GM19240 (cell line): ENCODE measurements around the gene ARRDC5.
"Not testable (repeated sequence)": the region's sequence is repeated elsewhere in the genome, so short reads cannot be mapped to it uniquely, and the experiment has no call there.

Experiments used
- DNase-seq: peaks from one replicate; pipeline ENCODE4 v3.0.0; 2011; ENCODE audit warnings: low spot score; ENCODE audit not compliant: insufficient read length

ARRDC5 gene

DNA sequence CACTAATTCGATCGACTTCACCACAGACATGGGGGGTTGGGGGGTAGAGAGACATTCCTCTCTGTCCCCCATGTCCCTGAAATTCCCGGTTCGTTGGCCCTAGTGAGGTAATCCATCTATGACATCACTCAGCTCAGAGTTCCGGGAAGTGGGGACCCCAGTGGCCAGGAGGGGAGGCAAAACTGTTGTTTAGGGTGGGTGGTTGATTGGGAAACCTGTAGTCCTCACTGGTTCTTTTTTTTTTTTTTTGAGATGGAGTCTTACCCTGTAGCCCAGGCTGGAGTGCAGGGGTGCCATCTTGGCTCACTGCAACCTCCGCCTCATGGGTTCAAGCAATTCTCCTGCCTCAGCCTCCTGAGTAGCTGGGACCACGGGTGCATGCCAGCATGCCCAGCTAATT lies at the start of gene ARRDC5:
Gene ARRDC5, minus strand, starts transcription at position 101 of the 400 bp plus-strand sequence. Its CDS starts 71 bp downstream, at position 30.
- no peak for DNase-seq

DNA sequence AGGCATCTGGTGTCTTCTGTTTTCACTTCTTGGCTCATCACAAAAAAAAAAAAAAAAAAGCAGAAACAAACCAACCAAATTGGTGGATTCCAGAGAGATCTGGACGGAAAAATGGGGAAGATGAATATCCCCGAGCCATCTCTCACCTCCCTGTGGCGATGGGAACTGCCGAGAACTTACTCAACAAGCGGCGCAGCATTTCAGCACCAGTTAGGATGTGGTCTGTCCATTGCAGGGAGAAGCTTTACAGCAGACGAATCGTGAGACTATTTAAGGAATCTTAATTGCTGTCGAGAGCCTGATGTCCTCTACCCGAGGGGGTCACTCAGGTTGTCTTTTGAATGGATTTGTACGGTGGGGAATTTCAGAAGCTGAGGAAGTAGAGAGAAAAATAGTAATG lies 49.0 kb upstream of the ARRDC5 start:
- DNase-seq = no peak

DNA sequence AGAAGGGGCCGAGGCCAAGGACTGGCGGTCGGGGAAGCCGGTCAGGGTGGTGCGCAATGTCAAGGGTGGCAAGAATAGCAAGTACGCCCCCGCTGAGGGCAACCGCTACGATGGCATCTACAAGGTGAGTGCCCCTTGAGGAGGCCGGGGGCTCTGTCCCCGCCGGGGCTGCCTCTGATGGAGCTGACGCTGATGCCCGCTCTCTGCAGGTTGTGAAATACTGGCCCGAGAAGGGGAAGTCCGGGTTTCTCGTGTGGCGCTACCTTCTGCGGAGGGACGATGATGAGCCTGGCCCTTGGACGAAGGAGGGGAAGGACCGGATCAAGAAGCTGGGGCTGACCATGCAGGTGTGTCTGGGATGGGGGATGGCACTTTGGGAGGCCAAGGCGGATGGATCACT lies 48.0 kb upstream of the ARRDC5 start:
- DNase-seq = not testable (repeated sequence)

DNA sequence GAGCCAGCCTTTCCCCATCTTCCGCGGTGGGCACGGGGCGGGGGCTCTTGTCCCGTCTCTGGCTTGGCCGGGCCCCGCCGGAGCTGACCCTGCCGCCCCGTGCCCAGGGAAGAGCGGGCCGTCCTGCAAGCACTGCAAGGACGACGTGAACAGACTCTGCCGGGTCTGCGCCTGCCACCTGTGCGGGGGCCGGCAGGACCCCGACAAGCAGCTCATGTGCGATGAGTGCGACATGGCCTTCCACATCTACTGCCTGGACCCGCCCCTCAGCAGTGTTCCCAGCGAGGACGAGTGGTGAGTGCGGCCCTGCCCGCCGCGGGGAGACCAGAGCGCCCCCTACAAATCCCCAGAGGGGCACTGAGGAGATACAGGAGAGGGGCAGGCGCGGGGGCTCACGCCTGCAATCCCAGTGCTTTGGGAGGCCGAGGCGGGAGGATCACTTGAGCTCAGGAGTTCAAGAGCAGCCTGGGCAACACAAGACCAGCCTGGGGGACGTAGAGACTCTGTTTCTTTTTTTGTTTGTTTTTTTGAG lies 39.0 kb upstream of the ARRDC5 start:
- DNase-seq = not testable (repeated sequence)

DNA sequence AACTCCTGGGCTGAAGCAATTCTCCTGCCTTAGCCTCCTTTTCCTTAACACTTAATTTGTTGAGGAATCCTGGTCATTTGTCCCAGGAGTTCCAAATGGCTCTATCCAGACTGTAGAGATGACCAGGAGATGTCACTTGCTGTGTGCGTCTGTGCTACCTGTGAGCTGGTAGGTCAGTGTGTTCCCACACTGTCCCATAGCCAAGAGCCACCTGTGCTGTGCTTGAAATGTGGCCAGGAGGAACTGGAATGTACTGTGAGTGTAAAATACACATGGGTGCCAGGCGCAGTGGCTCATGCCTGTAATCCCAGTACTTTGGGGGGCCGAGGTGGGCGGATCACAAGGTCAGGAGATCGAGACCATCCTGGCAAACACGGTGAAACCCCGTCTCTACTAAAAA lies 36.8 kb upstream of the ARRDC5 start:
- DNase-seq = no peak

DNA sequence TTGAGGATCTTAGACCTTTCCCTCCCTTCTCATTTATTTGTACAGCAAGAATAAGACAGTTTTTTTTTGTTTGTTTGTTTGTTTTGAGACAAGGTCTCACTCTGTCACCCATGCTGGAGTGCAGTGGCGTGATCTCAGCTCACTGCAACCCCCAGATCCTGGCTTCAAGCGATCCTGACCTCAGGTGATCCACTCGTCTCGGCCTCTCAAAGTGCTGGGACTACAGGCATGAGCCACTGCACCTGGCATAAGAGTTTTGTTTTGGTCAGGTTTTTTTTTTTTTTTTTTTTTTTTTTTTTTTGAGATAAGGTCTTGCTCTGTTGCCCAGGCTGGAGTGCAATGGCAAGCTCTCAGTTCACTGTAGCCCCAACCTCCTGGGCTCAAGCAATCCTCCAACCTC lies 35.8 kb upstream of the ARRDC5 start:
- not testable (repeated sequence) for DNase-seq

DNA sequence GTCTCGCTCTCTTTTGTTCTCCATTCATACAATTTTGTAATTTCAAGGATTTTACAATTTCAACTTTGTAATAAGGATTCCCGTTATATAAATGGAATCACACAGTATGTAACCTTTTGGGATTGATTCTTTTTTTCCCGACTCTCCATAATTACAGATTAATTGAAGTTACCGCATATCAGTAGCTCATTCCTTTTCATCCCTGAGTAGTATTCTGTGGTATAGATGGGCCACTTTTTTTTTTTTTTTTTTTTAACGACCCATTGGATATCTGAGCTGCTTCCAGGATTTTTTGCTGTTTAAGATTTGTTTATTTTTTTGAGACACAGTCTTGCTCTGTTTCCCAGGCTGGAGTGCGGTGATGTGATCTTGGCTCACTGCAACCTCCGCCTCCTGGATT lies 34.4 kb upstream of the ARRDC5 start:
- no peak for DNase-seq

DNA sequence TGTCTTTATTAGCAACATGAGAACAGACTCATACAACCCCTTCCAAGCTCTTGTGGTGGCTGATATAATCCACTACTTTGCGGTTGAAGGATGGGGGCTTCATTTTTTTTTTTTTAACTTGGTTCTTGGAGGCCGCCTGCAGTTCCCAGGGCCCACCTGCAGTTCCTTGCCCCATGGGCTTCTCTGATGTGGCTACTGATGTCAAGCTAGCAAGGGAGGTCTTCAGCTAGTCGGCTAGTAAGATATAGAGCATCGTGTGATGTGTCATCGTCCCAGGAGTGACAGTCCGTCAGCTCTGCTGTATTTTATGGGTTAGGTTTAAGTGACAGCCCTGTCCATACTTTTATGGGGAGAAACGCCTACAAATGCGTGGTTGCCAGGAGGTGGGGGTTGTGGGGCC lies 32.7 kb upstream of the ARRDC5 start:
- DNase-seq = no peak

DNA sequence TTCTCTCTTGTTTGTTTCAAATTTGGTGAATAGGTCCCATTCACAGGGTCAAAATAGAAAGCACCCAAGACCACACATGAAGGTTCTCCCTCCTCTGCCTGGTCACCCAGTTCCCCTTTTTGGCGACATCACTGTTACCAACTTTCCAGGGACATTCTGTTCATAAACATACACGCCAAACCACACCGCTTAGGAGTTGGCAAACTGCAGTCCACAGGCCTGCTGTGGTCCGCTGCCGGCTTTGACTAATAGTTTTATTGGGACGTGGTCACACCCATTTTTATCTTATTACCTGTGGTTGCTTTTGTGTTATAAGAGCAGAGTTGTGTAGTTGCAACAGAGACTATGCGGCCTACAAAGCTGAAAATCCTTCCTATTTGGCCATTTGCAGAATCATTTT lies 30.8 kb upstream of the ARRDC5 start:
- no peak for DNase-seq

DNA sequence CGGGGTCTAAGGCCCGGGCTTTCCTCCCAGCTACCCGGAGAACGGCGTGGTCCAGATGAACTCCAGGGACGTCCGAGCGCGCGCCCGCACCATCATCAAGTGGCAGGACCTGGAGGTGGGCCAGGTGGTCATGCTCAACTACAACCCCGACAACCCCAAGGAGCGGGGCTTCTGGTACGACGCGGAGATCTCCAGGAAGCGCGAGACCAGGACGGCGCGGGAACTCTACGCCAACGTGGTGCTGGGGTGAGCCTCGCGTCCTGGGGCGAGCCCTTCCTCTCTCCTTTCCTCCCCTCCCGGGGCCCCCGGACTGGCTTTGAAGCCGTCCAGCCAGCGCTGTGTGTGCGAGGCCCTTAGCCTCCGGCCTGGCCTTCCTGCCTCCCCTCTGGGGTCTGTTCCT lies 30.0 kb upstream of the ARRDC5 start:
- DNase-seq = no peak

DNA sequence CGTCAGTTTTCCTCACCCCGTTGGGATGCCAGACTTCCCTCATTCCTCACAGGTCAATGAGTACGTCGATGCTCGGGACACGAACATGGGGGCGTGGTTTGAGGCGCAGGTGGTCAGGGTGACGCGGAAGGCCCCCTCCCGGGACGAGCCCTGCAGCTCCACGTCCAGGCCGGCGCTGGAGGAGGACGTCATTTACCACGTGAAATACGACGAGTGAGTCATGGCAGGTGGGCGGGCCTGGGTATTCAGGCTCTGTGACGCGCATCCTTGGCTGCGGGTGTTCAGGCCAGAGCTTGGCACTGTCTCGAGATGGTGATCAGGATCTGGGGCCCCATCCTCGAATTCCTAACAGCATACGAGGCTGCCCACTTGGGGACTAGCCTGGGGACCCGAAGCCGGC lies 28.0 kb upstream of the ARRDC5 start:
- no peak for DNase-seq

DNA sequence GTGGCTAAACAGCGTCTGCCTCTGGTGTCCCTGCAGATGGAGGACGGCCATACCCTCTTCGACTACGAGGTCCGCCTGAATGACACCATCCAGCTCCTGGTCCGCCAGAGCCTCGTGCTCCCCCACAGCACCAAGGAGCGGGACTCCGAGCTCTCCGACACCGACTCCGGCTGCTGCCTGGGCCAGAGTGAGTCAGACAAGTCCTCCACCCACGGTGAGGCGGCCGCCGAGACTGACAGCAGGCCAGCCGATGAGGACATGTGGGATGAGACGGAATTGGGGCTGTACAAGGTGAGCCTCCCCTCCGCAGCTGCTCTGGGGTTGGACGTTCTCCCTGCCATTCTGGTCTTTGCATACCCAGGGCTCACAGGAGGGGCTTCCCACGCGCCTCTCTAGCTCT lies 26.5 kb upstream of the ARRDC5 start:
- DNase-seq = no peak

DNA sequence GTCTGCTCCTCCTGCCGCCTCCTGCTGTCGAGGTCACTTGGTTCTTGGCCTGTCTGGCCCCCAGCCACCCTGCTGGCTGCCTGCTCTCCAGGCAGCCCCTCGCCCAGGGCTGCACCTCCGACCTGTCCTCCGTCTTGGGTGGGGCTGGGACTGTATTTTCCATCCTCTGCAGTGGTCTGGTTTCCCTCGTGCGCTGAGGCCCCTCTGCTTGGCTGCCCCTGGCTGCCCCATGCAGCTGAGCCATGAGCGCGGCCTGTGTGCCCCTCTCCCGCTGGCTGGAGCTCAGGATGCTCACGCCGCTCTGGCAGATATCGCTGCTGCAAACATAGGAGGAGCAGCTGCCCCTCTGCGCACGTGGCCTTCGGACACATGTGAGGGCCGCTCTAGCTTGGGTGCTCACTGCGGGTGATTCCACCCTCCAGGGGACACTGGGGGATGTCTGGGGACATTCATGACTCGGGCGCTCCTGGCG lies 20.6 kb upstream of the ARRDC5 start:
- DNase-seq = no peak

DNA sequence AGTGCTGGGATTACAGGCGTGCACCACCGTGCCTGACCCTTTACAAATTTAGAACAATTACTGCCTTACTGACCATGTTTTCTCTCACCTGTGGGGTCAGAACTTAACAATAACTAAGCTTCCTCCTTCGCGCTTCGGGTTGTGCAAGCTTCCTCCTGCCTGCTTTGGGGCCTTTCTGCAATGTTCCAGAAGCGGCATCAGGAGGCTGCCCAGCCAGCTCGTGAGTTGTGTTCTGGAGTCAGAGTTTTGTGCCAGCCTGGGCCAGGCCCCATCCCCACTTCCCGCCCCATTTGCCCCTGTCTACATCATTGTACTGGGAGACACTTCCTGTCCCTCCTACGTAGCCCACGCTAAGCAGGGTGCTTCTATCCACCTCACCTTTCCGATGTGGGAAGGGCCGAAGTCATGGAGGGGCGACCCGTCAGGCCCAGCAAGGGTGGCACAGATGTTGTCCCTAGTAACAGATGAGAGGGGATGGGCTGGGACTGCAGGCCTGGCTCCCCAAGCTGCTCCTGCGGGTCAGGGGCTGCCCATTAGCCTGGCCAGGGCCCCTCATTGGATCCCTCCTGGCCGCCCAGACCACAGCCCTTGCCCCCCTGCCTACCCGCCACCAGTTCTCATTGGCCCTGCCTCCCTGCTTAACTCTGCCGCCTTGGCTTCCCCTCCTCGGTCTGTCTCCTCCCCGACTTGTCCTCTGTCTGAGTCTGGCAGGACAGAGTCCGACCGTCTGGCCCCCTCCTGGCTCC lies 20.0 kb upstream of the ARRDC5 start:
- DNase-seq = no peak

DNA sequence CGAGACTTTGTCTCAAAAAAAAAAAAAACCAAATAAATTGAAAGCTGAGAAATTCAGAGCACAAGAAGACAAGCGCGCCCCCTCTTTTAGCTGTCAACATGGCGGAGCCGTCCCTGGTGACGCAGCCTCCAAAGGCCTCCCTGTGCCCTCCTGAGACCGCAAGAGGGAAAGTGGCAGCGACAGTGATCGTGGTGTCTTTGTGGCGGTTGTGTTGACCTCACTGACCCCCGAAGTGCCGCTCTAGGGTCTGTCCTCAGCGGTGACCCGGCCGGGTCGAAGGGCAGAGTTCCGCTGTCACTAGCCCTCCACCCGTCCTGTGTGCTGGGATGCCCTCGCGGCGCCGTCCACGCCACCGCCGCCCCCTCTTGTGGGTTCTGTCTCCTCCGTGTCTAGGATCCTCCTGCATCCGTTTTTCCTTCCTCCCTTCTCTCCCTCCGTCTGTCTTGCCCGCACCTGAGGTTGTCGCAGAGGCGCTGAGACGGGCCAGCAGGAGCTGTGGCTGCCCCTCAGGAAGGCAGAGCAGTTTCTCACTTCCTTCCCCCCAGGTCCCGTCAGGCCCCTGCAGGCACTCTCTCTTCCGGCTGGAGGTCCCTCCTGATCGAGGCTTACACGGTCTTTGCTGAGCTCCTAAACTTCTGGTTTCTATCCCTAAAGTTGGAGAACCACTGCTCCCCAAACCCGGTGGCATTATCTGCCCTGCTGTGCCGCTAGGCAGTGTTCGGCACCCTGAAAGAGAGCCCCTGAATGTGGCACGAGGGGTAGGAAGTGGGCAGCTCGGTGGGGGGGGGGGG lies 13.8 kb upstream of the ARRDC5 start:
- DNase-seq = no peak

DNA sequence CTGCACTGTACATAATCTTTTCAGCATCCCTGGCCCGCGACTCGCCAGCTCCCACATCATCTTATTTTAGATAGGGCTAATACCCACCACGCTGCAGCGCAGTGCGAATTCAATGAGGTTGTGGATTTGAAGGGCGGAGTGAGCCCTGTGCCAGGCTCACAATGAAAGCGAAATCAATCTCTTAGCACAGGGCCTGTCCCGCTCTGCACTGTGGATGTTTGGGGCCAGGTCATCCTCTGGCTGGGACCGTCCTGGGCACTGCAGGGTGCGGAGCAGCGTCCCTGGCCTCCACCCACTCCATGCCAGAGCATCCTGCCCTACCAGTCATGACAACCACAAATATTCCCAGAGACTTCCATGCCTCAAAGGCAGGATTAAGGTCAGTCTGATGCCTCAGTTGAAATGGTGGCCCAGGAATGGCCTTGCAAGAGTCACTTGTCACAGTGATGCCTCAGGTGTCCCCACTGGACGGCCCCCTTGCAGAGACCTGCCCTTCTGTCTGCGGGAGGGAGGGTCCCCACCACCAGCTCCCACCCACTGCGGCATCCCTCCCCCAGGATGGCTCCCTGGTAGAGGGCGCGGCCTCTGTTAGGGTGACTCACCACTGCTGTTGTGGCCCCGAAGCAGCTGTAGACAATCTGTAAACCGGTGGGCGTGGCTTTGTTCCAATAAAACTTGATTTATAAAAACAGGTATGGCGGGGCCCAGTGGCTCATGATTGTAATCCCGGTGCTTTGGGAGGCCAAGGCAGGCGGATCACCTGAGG lies 12.2 kb upstream of the ARRDC5 start:
- DNase-seq = no peak

DNA sequence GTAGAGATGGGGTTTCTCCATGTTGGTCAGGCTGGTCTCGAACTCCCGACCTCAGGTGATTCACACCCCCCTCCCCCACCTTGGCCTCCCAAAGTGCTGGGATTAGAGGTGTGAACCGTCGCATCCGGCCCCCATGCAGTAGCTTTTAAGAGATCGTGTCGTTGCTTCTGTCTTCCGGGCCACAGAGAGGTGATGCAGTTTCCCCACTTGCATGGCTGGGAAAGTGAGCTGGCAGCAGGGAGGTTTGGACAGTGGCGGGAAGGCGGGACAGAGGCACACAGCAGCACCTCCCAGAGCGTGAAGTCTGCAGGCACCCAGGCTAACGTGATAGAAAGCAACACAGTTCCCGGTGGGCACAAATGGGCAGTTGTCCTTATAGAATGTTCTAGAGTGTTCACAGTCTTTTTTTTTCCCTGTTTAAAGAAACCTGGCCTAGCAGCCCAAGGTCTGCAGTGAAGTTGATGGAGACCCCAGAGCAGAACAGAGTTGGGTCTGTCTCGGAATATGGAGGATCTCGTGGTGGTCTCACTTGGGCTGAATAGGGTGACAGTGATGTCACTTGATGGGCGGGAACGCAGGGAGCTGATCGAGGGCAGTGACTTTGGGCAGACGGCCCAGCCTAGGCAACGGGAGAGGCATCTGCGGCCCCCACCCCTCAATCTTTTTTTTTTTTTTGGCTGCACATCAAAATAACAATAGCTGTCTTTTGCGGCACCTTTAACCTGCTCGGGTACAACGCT lies 11.5 kb upstream of the ARRDC5 start:
- DNase-seq = no peak

DNA sequence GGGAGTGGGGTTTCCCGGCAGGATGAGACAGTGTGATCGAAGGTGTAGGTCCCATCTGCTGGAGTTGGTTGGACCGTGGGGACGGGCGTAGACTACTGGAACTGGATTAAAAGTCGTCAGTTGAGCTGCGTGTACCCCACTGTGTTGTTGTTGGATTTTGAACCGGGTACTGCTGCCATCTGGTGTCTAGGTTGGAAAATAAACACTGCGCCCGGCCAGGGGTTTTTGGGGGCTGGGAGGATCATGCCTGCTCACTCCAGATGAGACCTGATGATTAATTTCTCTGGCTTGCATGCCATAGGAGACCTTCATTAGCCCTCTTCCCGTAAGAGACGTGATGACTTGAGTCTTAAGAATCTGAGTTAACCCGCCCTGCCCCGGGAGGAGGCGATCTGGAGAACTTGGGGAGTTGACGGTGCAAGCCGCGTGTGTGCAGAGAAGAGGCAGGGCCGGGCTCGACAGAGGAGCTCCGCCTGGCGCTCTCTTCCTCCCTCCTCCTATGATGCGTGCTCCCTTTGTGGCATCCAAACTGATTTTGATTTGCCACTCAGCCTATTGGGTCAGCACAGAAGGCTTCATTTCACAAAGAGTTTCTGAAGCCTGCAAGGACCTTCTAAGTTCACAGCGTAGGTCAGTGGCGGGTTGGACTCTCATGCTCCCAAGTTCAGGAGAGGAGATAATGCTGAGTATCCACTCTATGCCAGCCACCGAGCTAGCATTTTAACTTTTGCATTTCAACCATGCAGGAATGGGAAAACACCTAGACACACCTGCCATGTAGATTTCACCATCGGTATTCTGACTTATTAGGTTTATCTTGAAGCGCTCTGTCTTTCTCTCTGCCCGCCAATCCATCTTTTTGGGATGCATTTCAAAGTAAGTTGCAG lies 9.3 kb upstream of the ARRDC5 start:
- no peak for DNase-seq

DNA sequence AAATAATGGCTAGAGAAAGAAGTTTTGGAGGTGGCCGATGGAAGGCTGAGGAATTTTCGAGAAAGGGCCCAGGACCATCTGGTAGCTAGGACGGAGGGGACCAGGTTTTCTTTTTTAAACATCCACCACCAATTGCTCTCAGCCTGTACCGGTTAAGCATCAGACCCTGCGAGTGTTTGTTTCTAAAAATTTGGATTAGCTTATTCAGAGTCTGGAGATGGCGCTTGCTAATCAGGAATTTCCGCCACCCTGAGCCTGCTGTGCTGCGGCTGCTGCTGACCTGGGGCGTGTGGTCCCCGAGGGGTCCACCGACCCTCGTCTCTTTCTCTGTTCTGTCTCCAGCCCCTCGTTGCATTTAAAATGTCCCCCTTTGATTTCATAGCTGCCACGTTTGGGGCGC lies 8.6 kb upstream of the ARRDC5 start:
- DNase-seq = no peak
